KOPT-K1 (cell line): ENCODE data around the gene CES2.

Source experiments
- H3K27ac ChIP-seq: fragments of 200-600 bp; sonication (generic); 2 replicates; pipeline ENCODE4 v1.5.1; 2016; ENCODE audit warnings: antibody characterized with exemption, mild to moderate bottlenecking, low read depth, low read length; ENCODE audit not compliant: poor library complexity, severe bottlenecking
- H3K36me3 ChIP-seq: fragments of 200-600 bp; sonication (generic); 2 replicates; pipeline ENCODE4 v1.5.1; 2017; ENCODE audit warnings: antibody characterized with exemption, mild to moderate bottlenecking, low read length, moderate library complexity; ENCODE audit not compliant: insufficient read depth
- H3K9me3 ChIP-seq: fragments of 200-600 bp; sonication (generic); 2 replicates; pipeline ENCODE4 v1.5.1; 2017; ENCODE audit warnings: antibody characterized with exemption, low read length, mild to moderate bottlenecking; ENCODE audit not compliant: insufficient read depth, poor library complexity, severe bottlenecking

CES2 gene

GRCh38 chr16:66898933-66899309, 36.4 kb upstream of the CES2 start:
- Histone ChIP-seq H3K36me3 (peaks cover 11% of the 10 kb centered on the region; the same call in 1 of the 2 replicates), H3K27ac (no peak overlapping the region), H3K9me3 (no peaks in the 10 kb centered on the region)

GRCh38 chr16:66899310-66899944, 35.9 kb upstream of the CES2 start:
- no peak overlapping the region for H3K27ac ChIP-seq
- 0 out of 2 replicates have a peak, but pooled peaks cover 6% of the 10 kb centered on the region for H3K36me3 ChIP-seq

GRCh38 chr16:66899945-66900710, 35.2 kb upstream of the CES2 start:
- Histone ChIP-seq H3K36me3 (no peaks in the 10 kb centered on the region), H3K9me3 (no peaks in the 10 kb centered on the region), H3K27ac (no peak overlapping the region)

More at GRCh38 chr16:66899310-66899944, 35.9 kb upstream of the CES2 start:
- no peaks in the 10 kb centered on the region for H3K9me3 ChIP-seq

GRCh38 chr16:66900721-66901441, 34.4 kb upstream of the CES2 start:
- Histone ChIP-seq H3K9me3 (no peaks in the 10 kb centered on the region), H3K36me3 (no peaks in the 10 kb centered on the region), H3K27ac (no peak overlapping the region)

GRCh38 chr16:66901626-66902025, 33.7 kb upstream of the CES2 start:
- Histone ChIP-seq H3K36me3 (no peaks in the 10 kb centered on the region), H3K27ac (no peak overlapping the region), H3K9me3 (no peaks in the 10 kb centered on the region)

GRCh38 chr16:66902648-66903543, 32.4 kb upstream of the CES2 start:
- Histone ChIP-seq H3K36me3 (no peaks in the 10 kb centered on the region), H3K27ac (no peak overlapping the region)

GRCh38 chr16:66903544-66904427, 31.5 kb upstream of the CES2 start:
- no peaks in the 10 kb centered on the region for H3K36me3 ChIP-seq
- no peak overlapping the region for H3K27ac ChIP-seq
- H3K9me3 ChIP-seq: no peaks in the 10 kb centered on the region

More at GRCh38 chr16:66902648-66903543, 32.4 kb upstream of the CES2 start:
- H3K9me3 ChIP-seq: no peaks in the 10 kb centered on the region

- Histone ChIP-seq H3K27ac (no peak overlapping the region), H3K36me3 (no peaks in the 10 kb centered on the region), H3K9me3 (no peaks in the 10 kb centered on the region)
Observed at GRCh38 chr16:66904428-66904845, 30.9 kb upstream of the CES2 start.

GRCh38 chr16:66904846-66905632, 30.3 kb upstream of the CES2 start:
- Histone ChIP-seq H3K9me3 (no peaks in the 10 kb centered on the region), H3K27ac (peak overlapping the region; percentile 7), H3K36me3 (no peaks in the 10 kb centered on the region)

- no peaks in the 10 kb centered on the region for H3K9me3 ChIP-seq
- H3K36me3 ChIP-seq: no peaks in the 10 kb centered on the region
- peak overlapping the region; percentile 7 for H3K27ac ChIP-seq
Observed at GRCh38 chr16:66905633-66906539, 29.4 kb upstream of the CES2 start.

GRCh38 chr16:66906916-66907836, 28.1 kb upstream of the CES2 start:
- H3K9me3 ChIP-seq: no peaks in the 10 kb centered on the region
- H3K36me3 ChIP-seq: no peaks in the 10 kb centered on the region
- no peak overlapping the region for H3K27ac ChIP-seq

GRCh38 chr16:66908116-66908515, 27.2 kb upstream of the CES2 start:
- Histone ChIP-seq H3K36me3 (no peaks in the 10 kb centered on the region), H3K27ac (no peak overlapping the region), H3K9me3 (no peaks in the 10 kb centered on the region)
